Right lobe of liver (tissue), 4 donors: ENCODE data around the gene DDIAS.

Experiments used
- POLR2A ChIP-seq: fragments of 450-650 bp; IDR thresholded peaks from one replicate; pipeline ENCODE4 v1.6.1; 2017; ENCODE audit warnings: antibody characterized with exemption, mild to moderate bottlenecking
- TF ChIP-seq, protein P1 (sequence below), 4 donors: fragments of 200-600 bp in 3 of 4; fragments of 450-650 bp in 1 of 4; IDR thresholded peaks; one replicate each; pipeline versions ENCODE4 v1.5.1 to v1.8.0; 2016 to 2022; ENCODE audit warnings: antibody characterized with exemption in 4 of 4, mild to moderate bottlenecking in 2 of 4
- donor health status: DM: no; HTN: no; CAD: no.
- donor health status: DM: no; HTN: no; CAD: no.
- donor health status: DM: no; HTN: yes; CAD: no.

DNA sequence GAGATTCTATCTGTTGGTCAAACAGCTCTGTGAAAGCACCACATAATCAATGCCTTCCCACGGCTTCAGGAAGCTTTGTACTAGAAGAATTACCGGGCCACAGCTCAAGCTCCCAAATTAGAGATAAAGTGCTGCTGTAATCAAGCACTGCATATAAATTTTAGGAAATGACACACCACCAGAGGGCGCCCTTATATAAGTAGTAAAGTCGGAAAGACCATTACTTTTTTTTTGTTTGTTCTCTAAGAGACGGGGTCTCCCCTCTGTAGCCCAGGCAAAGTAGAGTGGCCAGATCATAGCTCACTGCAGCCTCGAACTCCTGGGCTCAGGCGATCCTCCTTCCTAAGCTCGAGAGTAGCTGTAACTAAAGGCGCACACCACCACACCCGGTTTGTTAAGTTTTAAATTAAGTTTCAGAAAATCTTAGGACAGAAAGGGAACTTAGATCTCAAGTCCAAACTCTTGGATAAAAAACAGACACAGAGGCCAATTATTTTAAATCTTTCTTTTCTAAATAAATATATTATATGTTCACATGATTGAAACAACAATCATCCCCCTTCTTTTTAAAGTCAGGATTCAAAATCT lies 33.9 kb upstream of the DDIAS start:
- no peak for TF ChIP-seq POLR2A
- TF ChIP-seq, protein P1, sequence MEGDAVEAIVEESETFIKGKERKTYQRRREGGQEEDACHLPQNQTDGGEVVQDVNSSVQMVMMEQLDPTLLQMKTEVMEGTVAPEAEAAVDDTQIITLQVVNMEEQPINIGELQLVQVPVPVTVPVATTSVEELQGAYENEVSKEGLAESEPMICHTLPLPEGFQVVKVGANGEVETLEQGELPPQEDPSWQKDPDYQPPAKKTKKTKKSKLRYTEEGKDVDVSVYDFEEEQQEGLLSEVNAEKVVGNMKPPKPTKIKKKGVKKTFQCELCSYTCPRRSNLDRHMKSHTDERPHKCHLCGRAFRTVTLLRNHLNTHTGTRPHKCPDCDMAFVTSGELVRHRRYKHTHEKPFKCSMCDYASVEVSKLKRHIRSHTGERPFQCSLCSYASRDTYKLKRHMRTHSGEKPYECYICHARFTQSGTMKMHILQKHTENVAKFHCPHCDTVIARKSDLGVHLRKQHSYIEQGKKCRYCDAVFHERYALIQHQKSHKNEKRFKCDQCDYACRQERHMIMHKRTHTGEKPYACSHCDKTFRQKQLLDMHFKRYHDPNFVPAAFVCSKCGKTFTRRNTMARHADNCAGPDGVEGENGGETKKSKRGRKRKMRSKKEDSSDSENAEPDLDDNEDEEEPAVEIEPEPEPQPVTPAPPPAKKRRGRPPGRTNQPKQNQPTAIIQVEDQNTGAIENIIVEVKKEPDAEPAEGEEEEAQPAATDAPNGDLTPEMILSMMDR (IDR thresholded peaks at IDR 0.05): peak; percentile 68 to 78 (median 75)
